C4-2B (cell line): ENCODE measurements around the gene ADGRA3.

Source experiments
- CTCF ChIP-seq: fragments of 450-650 bp; conservative IDR thresholded peaks from 2 replicates; pipeline ENCODE4 v1.5.1; 2017; ENCODE audit warnings: mild to moderate bottlenecking
- ZFX ChIP-seq: fragments of 450-650 bp; IDR thresholded peaks from 2 replicates; pipeline ENCODE4 v1.6.1; 2017

- TF ChIP-seq CTCF (no peak), ZFX (no peak)
Measured at GRCh38 chr4:22408474-22408873, 107.4 kb downstream of the ADGRA3 start.
